Body of pancreas (tissue), 4 donors: ENCODE measurements around the gene CLSTN2.

Experiments used
- POLR2A ChIP-seq, 3 donors: fragments of 450-650 bp; IDR thresholded peaks; one replicate each; pipeline ENCODE4 v1.6.1; 2016; ENCODE audit warnings: antibody characterized with exemption in 3 of 3, mild to moderate bottlenecking in 2 of 3
- TF ChIP-seq, protein P1 (sequence below), 7 experiments: fragments of 450-650 bp in 4 of 7; fragments of 200-600 bp in 3 of 7; sonication (generic) in 3 of 7; IDR thresholded peaks; one replicate each; pipeline ENCODE4 v1.5.1; 2016 to 2019; ENCODE audit warnings: antibody characterized with exemption in 7 of 7

DNA sequence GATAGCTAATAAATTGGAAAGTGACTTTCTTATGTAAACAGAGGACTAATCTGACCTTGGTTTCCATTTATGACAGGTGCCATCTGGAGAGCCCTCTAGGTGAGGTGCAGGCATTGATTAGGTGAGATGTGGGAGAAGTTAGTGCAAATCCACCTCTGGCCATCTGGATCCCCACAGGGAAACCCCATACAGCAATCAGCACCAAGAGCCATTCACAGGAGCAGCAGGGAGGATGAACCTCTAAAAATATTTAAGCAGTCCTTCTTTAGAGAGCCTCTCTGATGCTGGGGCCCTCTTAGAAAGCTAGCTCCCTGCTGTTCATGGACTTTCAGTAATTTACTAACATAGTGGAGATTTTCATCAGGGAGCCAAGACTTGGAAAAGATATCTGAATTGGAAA is 69.3 kb downstream of the CLSTN2 start:
- TF ChIP-seq, protein P1, sequence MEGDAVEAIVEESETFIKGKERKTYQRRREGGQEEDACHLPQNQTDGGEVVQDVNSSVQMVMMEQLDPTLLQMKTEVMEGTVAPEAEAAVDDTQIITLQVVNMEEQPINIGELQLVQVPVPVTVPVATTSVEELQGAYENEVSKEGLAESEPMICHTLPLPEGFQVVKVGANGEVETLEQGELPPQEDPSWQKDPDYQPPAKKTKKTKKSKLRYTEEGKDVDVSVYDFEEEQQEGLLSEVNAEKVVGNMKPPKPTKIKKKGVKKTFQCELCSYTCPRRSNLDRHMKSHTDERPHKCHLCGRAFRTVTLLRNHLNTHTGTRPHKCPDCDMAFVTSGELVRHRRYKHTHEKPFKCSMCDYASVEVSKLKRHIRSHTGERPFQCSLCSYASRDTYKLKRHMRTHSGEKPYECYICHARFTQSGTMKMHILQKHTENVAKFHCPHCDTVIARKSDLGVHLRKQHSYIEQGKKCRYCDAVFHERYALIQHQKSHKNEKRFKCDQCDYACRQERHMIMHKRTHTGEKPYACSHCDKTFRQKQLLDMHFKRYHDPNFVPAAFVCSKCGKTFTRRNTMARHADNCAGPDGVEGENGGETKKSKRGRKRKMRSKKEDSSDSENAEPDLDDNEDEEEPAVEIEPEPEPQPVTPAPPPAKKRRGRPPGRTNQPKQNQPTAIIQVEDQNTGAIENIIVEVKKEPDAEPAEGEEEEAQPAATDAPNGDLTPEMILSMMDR (IDR thresholded peaks at IDR 0.05): no peak
- TF ChIP-seq POLR2A (IDR thresholded peaks at IDR 0.05): no peak
